Middle frontal gyrus (tissue), 1 donor: Measurements from ENCODE around the gene COL4A6.

Experiments
- DNase-seq: peaks from one replicate; pipeline ENCODE4 v3.0.0-alpha.2; 2015; ENCODE audit warnings: low spot score; ENCODE audit errors: extremely low spot score

Gene COL4A6

GRCh38 chrX:108160309-108160708, 277.9 kb downstream of the COL4A6 start:
- no peak for DNase-seq

- no peak for DNase-seq
Measured at GRCh38 chrX:108159028-108159670, 279.1 kb downstream of the COL4A6 start.

- no peak for DNase-seq
Measured at GRCh38 chrX:108157628-108158027, 280.6 kb downstream of the COL4A6 start.

- no peak for DNase-seq
Measured at GRCh38 chrX:108156934-108157466, 281.2 kb downstream of the COL4A6 start.

GRCh38 chrX:108156082-108156481, 282.1 kb downstream of the COL4A6 start:
- DNase-seq, result no peak

- DNase-seq, result no peak
Measured at GRCh38 chrX:108148524-108148923, 289.7 kb downstream of the COL4A6 start.

- DNase-seq, result no peak
Measured at GRCh38 chrX:108138814-108139702, 299.2 kb downstream of the COL4A6 start.

GRCh38 chrX:108134724-108135123, 303.5 kb downstream of the COL4A6 start:
- DNase-seq, result no peak

GRCh38 chrX:108132876-108133275, 305.3 kb downstream of the COL4A6 start:
- no peak for DNase-seq

- no peak for DNase-seq
Measured at GRCh38 chrX:108132034-108132433, 306.2 kb downstream of the COL4A6 start.

- DNase-seq, result no peak
Measured at GRCh38 chrX:108131471-108131870, 306.8 kb downstream of the COL4A6 start.

GRCh38 chrX:108130889-108131288, 307.3 kb downstream of the COL4A6 start:
- DNase-seq, result no peak

- no peak for DNase-seq
Measured at GRCh38 chrX:108127152-108127551, 311.1 kb downstream of the COL4A6 start.

GRCh38 chrX:108126661-108127060, 311.6 kb downstream of the COL4A6 start:
- no peak for DNase-seq

GRCh38 chrX:108123591-108124366, 314.4 kb downstream of the COL4A6 start:
- no peak for DNase-seq

GRCh38 chrX:108122748-108123147, 315.5 kb downstream of the COL4A6 start:
- no peak for DNase-seq

GRCh38 chrX:108121291-108121690, 316.9 kb downstream of the COL4A6 start:
- no peak for DNase-seq

GRCh38 chrX:108117988-108118387, 320.2 kb downstream of the COL4A6 start:
- no peak for DNase-seq

- DNase-seq, result no peak
Measured at GRCh38 chrX:108114541-108114940, 323.7 kb downstream of the COL4A6 start.
